Suprapubic skin (tissue), 4 donors: ENCODE data around the gene TBC1D4.

Experiments
- EP300 ChIP-seq: sonication (generic); formaldehyde crosslinking; IDR thresholded peaks from one replicate; pipeline ENCODE4 v1.6.1; 2017; ENCODE audit warnings: antibody characterized with exemption
- POLR2A ChIP-seq, 2 donors: fragments of 450-650 bp; IDR thresholded peaks; one replicate each; pipeline ENCODE4 v1.6.1; 2017; ENCODE audit warnings: antibody characterized with exemption in 2 of 2, mild to moderate bottlenecking in 2 of 2, moderate library complexity in 2 of 2
- POLR2AphosphoS5 ChIP-seq, 3 donors: sonication (generic); formaldehyde crosslinking; IDR thresholded peaks; one replicate each; pipeline ENCODE4 v1.6.1; 2017; ENCODE audit warnings: antibody characterized with exemption in 3 of 3
- TF ChIP-seq, protein P1 (sequence below), 2 donors: fragments of 200-600 bp in 1 of 2; fragments of 450-650 bp in 1 of 2; sonication (generic) in 1 of 2; IDR thresholded peaks; one replicate each; pipeline ENCODE4 v1.5.1; 2016 to 2019; ENCODE audit warnings: antibody characterized with exemption in 2 of 2, mild to moderate bottlenecking in 1 of 2, moderate library complexity in 1 of 2

DNA sequence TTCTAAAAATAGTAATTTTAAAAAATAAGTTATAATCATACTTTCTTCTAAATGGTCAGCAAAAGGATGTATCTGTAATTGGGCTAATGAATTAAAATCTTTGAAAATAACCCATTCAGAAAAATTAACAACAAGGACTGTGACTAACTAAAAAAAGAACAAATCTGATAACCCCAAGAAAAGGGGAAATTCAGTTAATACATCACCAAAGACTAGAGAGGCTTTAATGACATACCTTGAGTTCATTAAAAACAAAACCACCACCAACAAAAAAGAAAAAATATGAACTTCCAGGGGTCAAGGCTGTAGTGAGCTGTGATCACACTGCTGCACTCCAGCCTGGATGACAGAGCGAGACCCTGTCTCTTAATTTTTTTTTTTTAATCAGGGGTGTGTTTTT is 121.8 kb downstream of the TBC1D4 start:
- TF ChIP-seq POLR2AphosphoS5 (IDR thresholded peaks at IDR 0.05): no peak
- TF ChIP-seq, protein P1, sequence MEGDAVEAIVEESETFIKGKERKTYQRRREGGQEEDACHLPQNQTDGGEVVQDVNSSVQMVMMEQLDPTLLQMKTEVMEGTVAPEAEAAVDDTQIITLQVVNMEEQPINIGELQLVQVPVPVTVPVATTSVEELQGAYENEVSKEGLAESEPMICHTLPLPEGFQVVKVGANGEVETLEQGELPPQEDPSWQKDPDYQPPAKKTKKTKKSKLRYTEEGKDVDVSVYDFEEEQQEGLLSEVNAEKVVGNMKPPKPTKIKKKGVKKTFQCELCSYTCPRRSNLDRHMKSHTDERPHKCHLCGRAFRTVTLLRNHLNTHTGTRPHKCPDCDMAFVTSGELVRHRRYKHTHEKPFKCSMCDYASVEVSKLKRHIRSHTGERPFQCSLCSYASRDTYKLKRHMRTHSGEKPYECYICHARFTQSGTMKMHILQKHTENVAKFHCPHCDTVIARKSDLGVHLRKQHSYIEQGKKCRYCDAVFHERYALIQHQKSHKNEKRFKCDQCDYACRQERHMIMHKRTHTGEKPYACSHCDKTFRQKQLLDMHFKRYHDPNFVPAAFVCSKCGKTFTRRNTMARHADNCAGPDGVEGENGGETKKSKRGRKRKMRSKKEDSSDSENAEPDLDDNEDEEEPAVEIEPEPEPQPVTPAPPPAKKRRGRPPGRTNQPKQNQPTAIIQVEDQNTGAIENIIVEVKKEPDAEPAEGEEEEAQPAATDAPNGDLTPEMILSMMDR (IDR thresholded peaks at IDR 0.05): no peak
- no peak for TF ChIP-seq POLR2A (IDR thresholded peaks at IDR 0.05)
- TF ChIP-seq EP300: no peak
